OCI-LY1 (cell line): ENCODE results near the gene USP17L10.
"Not testable (repeated sequence)": the region's sequence is repeated elsewhere in the genome, so short reads cannot be mapped to it uniquely, and the experiment has no call there.

Source experiments
- H2AFZ ChIP-seq: fragments of 200-600 bp; sonication (generic), shearing (Covaris generic); 2 replicates; pipeline ENCODE4 v1.6.0; 2014; ENCODE audit warnings: antibody characterized with exemption, mild to moderate bottlenecking, low read length
- H3F3A ChIP-seq: fragments of 200-600 bp; sonication (generic), shearing (Covaris generic); 2 replicates; pipeline ENCODE4 v1.6.0; 2014; ENCODE audit warnings: mild to moderate bottlenecking, antibody characterized with exemption, low read length, moderate library complexity; ENCODE audit not compliant: insufficient read depth
- H3K27ac ChIP-seq: fragments of 200-600 bp; sonication (generic); 2 replicates; pipeline ENCODE4 v1.5.1; 2014; ENCODE audit warnings: low read length, mixed run types, mild to moderate bottlenecking, low read depth; ENCODE audit not compliant: poor library complexity, severe bottlenecking
- H3K27me3 ChIP-seq: fragments of 200-600 bp; sonication (generic); 2 replicates; pipeline ENCODE4 v1.6.0; 2014; ENCODE audit warnings: antibody characterized with exemption, mild to moderate bottlenecking, low read length, moderate library complexity; ENCODE audit not compliant: insufficient read depth
- H3K36me3 ChIP-seq: fragments of 200-600 bp; sonication (generic); 2 replicates; pipeline ENCODE4 v1.6.1; 2014; ENCODE audit warnings: mild to moderate bottlenecking, antibody characterized with exemption, low read length, moderate library complexity, mixed read lengths; ENCODE audit not compliant: insufficient read depth
- H3K4me1 ChIP-seq: fragments of 200-600 bp; sonication (generic); 2 replicates; pipeline ENCODE4 v1.5.1; 2014; ENCODE audit warnings: mild to moderate bottlenecking, low read length, moderate library complexity; ENCODE audit not compliant: insufficient read depth, severe bottlenecking
- H3K4me2 ChIP-seq: fragments of 200-600 bp; sonication (generic), shearing (Covaris generic); 2 replicates; pipeline ENCODE4 v1.6.1; 2014; ENCODE audit warnings: low read length
- H3K4me3 ChIP-seq: fragments of 200-600 bp; sonication (generic); 2 replicates; pipeline ENCODE4 v1.5.1; 2014; ENCODE audit warnings: low read length, low read depth, mild to moderate bottlenecking, mixed read lengths; ENCODE audit not compliant: poor library complexity, severe bottlenecking
- H3K79me2 ChIP-seq: fragments of 200-600 bp; shearing (Covaris generic); 2 replicates; pipeline ENCODE4 v1.6.1; 2016; ENCODE audit warnings: mixed run types, low read length, mixed read lengths; ENCODE audit not compliant: insufficient read depth
- H3K9ac ChIP-seq: fragments of 200-600 bp; sonication (generic), shearing (Covaris generic); 2 replicates; pipeline ENCODE4 v1.6.1; 2014; ENCODE audit warnings: mild to moderate bottlenecking, low read length, mixed read lengths
- H3K9me2 ChIP-seq: fragments of 200-600 bp; sonication (generic), shearing (Covaris generic); 2 replicates; pipeline ENCODE4 v1.6.1; 2014; ENCODE audit warnings: low read depth, mild to moderate bottlenecking, low read length, mixed read lengths
- H3K9me3 ChIP-seq: fragments of 200-600 bp; shearing (Covaris generic); 2 replicates; pipeline ENCODE4 v1.6.1; 2014; ENCODE audit warnings: low read length, mixed read lengths
- H4K20me1 ChIP-seq: fragments of 200-600 bp; sonication (generic), shearing (Covaris generic); 2 replicates; pipeline ENCODE4 v1.6.0; 2016; ENCODE audit warnings: mild to moderate bottlenecking, low read length; ENCODE audit not compliant: insufficient read depth

Gene USP17L10

DNA sequence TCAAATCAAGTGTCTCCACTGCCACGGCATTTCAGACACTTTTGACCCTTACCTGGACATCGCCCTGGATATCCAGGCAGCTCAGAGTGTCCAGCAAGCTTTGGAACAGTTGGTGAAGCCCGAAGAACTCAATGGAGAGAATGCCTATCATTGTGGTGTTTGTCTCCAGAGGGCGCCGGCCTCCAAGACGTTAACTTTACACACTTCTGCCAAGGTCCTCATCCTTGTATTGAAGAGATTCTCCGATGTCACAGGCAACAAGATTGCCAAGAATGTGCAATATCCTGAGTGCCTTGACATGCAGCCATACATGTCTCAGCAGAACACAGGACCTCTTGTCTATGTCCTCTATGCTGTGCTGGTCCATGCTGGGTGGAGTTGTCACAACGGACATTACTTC lies 19.8 kb downstream of the USP17L10 start:
- H3F3A ChIP-seq, H4K20me1 ChIP-seq, H3K27ac ChIP-seq, H2AFZ ChIP-seq, H3K4me1 ChIP-seq, H3K4me2 ChIP-seq, H3K79me2 ChIP-seq, H3K4me3 ChIP-seq, H3K36me3 ChIP-seq, H3K9ac ChIP-seq, H3K9me2 ChIP-seq, H3K27me3 ChIP-seq, H3K9me3 ChIP-seq: not testable (repeated sequence)

GRCh38 chr4:9234085-9234484 lies 23.6 kb downstream of the USP17L10 start, which contains the start of gene USP17L15:
TSS of gene USP17L15 (plus strand) at chr4:9234385. CDS start at chr4:9234385, 0 bp downstream.
- H3K4me2 ChIP-seq, H3F3A ChIP-seq, H3K9ac ChIP-seq, H3K27me3 ChIP-seq, H3K36me3 ChIP-seq, H3K79me2 ChIP-seq, H3K4me1 ChIP-seq, H3K4me3 ChIP-seq, H3K9me2 ChIP-seq, H3K27ac ChIP-seq, H2AFZ ChIP-seq, H3K9me3 ChIP-seq, H4K20me1 ChIP-seq: not testable (repeated sequence)

DNA sequence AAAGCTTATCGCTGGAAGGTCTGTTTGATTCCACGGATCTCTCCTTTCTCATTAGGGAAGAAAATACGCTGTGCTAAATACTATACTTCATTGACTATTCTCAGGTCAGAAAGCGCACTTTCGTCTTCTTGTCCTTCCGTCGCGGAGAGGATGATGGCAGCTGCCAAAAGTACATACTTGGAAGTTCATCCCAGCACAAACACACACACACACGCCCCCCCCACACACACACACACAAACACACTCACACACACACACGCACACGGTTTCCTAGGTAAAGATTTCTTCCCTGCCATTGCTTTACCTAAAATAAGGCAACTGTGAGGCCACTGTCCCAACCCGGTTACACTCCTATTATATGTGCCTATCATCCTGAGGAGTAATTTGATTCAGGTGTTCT lies 28.0 kb downstream of the USP17L10 start:
- not testable (repeated sequence) for H3K9me2 ChIP-seq, H3K36me3 ChIP-seq, H3K4me3 ChIP-seq, H3K27ac ChIP-seq, H3K79me2 ChIP-seq, H3K9me3 ChIP-seq, H3K27me3 ChIP-seq, H3K4me1 ChIP-seq, H2AFZ ChIP-seq, H3K4me2 ChIP-seq, H3K9ac ChIP-seq, H4K20me1 ChIP-seq, H3F3A ChIP-seq

GRCh38 chr4:9243579-9243978 lies 33.1 kb downstream of the USP17L10 start, which contains the start of gene USP17L17:
TSS of gene USP17L17 (plus strand) at chr4:9243879. CDS start at chr4:9243879, 0 bp downstream.
- not testable (repeated sequence) for H4K20me1 ChIP-seq, H3K9ac ChIP-seq, H3F3A ChIP-seq, H3K9me2 ChIP-seq, H3K27me3 ChIP-seq, H2AFZ ChIP-seq, H3K36me3 ChIP-seq, H3K4me2 ChIP-seq, H3K9me3 ChIP-seq, H3K4me1 ChIP-seq, H3K27ac ChIP-seq, H3K4me3 ChIP-seq, H3K79me2 ChIP-seq

DNA sequence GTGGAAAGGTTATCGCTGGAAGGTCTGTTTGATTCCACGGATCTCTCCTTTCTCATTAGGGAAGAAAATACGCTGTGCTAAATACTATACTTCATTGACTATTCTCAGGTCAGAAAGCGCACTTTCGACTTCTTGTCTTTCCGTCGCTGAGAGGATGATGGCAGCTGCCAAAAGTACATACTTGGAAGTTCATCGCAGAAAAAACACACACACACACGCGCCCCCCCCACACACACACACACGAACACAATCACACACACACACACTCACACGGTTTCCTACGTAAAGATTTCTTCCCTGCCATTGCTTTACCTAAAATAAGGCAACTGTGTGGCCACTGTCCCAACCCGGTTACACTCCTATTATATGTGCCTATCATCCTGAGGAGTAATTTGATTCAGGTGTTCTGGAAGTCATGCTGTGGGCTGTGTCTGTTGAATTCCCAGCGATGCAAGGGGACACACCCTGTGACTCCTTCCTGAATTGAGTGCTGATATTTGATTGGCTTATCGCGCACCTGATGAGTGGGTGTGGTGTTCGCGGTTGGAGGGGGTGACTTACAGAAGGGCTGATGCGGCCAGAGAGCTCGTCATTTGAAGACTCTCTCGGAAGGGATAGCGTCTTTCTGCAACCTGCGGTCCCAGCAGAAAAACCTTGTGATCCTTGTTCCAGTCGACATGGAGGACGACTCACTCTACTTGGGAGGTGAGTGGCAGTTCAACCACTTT lies 37.7 kb downstream of the USP17L10 start, which contains the start of gene USP17L18:
Gene USP17L18, plus strand, starts transcription at position 678 of the 728 bp plus-strand sequence. Its CDS starts 0 bp downstream, at position 678.
- not testable (repeated sequence) for H2AFZ ChIP-seq, H3K9me3 ChIP-seq, H3K4me2 ChIP-seq

GRCh38 chr4:9253078-9253477 lies 42.6 kb downstream of the USP17L10 start, which contains the start of gene USP17L19:
TSS of gene USP17L19 (plus strand) at chr4:9253378. CDS start at chr4:9253378, 0 bp downstream.
- H3K4me3 ChIP-seq, H3K9me3 ChIP-seq, H3F3A ChIP-seq, H3K9ac ChIP-seq, H3K4me2 ChIP-seq, H3K27me3 ChIP-seq, H3K9me2 ChIP-seq, H3K27ac ChIP-seq, H3K79me2 ChIP-seq, H4K20me1 ChIP-seq, H3K4me1 ChIP-seq, H3K36me3 ChIP-seq, H2AFZ ChIP-seq: not testable (repeated sequence)

More for the DNA sequence above, 37.7 kb downstream of the USP17L10 start, which contains the start of gene USP17L18:
- H3F3A ChIP-seq, H3K36me3 ChIP-seq, H3K9ac ChIP-seq, H3K9me2 ChIP-seq, H3K4me1 ChIP-seq, H4K20me1 ChIP-seq, H3K79me2 ChIP-seq, H3K27me3 ChIP-seq, H3K27ac ChIP-seq, H3K4me3 ChIP-seq: not testable (repeated sequence)

DNA sequence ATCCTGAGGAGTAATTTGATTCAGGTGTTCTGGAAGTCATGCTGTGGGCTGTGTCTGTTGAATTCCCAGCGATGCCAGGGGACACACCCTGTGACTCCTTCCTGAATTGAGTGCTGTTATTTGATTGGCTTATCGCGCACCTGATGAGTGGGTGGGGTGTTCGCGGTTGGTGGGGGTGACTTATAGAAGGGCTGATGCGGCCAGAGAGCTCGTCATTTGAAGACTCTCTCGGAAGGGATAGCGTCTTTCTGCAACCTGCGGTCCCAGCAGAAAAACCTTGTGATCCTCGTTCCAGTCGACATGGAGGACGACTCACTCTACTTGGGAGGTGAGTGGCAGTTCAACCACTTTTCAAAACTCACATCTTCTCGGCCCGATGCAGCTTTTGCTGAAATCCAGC lies 47.4 kb downstream of the USP17L10 start, which contains the start of gene USP17L20:
Gene USP17L20, plus strand, starts transcription at position 301 of the 400 bp plus-strand sequence. Its CDS starts 0 bp downstream, at position 301.
- not testable (repeated sequence) for H3K27ac ChIP-seq, H3F3A ChIP-seq, H3K9me3 ChIP-seq, H3K4me3 ChIP-seq, H4K20me1 ChIP-seq, H2AFZ ChIP-seq, H3K9ac ChIP-seq, H3K4me2 ChIP-seq, H3K9me2 ChIP-seq, H3K36me3 ChIP-seq, H3K27me3 ChIP-seq, H3K79me2 ChIP-seq, H3K4me1 ChIP-seq
